Thoracic aorta (tissue), 2 donors: ENCODE results near the gene KDM5B. TPM values are rescaled to one million over a fixed set of nuclear protein-coding genes. Genes with fewer than 3 reads are reported as not detected.

Source experiments
- ATAC-seq: fragments of 150-250 bp; one replicate; pipeline ENCODE4 v1.8.0; 2017; ENCODE audit warnings: low read depth; ENCODE audit not compliant: insufficient number of reproducible peaks, low FRiP score
- DNase-seq: peaks from one replicate; pipeline ENCODE4 v3.0.0-alpha.2; 2020; ENCODE audit warnings: low spot score
- H3K27ac ChIP-seq, 2 donors: fragments of 200-600 bp; sonication (generic); 1 replicate in 1 of 2; 2 replicates in 1 of 2; pipeline ENCODE4 v1.5.1; 2016; ENCODE audit warnings: mild to moderate bottlenecking in 2 of 2, moderate library complexity in 2 of 2
- H3K27me3 ChIP-seq: fragments of 200-600 bp; sonication (generic); replicated peaks from 2 replicates; pipeline ENCODE4 v1.6.0; 2016; ENCODE audit warnings: mild to moderate bottlenecking; ENCODE audit not compliant: insufficient read depth
- H3K36me3 ChIP-seq: fragments of 200-600 bp; sonication (generic); one replicate; pipeline ENCODE4 v1.5.1; 2016
- H3K4me1 ChIP-seq, 2 donors: fragments of 200-600 bp; sonication (generic); 1 replicate in 1 of 2; 2 replicates in 1 of 2; pipeline versions ENCODE4 v1.5.1 to v1.6.0; 2016; ENCODE audit warnings: low read depth in 2 of 2, mild to moderate bottlenecking in 1 of 2; ENCODE audit not compliant: control insufficient read depth in 1 of 2
- H3K4me3 ChIP-seq: fragments of 200-600 bp; sonication (generic); 2 replicates; pipeline ENCODE4 v1.5.1; 2016; ENCODE audit warnings: mild to moderate bottlenecking
- H3K9me3 ChIP-seq: fragments of 200-600 bp; sonication (generic); 2 replicates; pipeline ENCODE4 v1.5.1; 2016
- total RNA-seq, 2 donors: library from RNA; depleted of rRNA; stranded (reverse); fragments of >200 nt; gene quantifications; one replicate each; pipeline versions ENCODE4 v1.1.0 to v1.2.3, GENCODE V29; 2016
- TF ChIP-seq, protein P1 (sequence below): fragments of 200-600 bp; sonication (generic); IDR thresholded peaks from one replicate; pipeline ENCODE4 v1.5.1; 2019; ENCODE audit warnings: antibody characterized with exemption

KDM5B gene
- total RNA-seq, 2 donors from 2014 or later = 32.0 to 42.0 TPM

DNA sequence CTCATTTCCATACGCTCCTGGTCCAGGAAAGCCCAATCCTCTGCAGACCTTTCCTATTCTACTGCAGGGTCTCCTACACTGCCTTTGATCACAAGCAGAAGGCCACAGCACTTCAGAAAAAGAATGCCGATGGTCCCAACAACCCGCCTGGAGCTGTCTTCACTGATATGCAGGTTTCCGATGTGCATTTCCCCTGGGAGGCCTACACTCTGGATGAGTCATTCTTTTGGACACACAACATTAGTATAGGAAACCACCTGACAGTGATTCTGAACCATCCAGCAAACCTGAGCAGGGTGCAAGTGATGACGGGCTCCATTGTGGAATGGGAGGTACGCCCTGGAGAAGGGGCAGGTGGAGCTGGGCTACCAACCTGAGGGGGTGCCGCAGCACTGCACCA lies 17.5 kb upstream of the KDM5B start:
- no peak overlapping the region for H3K4me3 ChIP-seq
- H3K36me3 ChIP-seq = no peaks in the 10 kb centered on the region
- no peak for DNase-seq
- no peaks in the 10 kb centered on the region for H3K27me3 ChIP-seq
- H3K4me1 ChIP-seq = no peaks in the 10 kb centered on the region
- no peaks in the 10 kb centered on the region for H3K9me3 ChIP-seq
- no peak overlapping the region for H3K27ac ChIP-seq
- TF ChIP-seq, protein P1, sequence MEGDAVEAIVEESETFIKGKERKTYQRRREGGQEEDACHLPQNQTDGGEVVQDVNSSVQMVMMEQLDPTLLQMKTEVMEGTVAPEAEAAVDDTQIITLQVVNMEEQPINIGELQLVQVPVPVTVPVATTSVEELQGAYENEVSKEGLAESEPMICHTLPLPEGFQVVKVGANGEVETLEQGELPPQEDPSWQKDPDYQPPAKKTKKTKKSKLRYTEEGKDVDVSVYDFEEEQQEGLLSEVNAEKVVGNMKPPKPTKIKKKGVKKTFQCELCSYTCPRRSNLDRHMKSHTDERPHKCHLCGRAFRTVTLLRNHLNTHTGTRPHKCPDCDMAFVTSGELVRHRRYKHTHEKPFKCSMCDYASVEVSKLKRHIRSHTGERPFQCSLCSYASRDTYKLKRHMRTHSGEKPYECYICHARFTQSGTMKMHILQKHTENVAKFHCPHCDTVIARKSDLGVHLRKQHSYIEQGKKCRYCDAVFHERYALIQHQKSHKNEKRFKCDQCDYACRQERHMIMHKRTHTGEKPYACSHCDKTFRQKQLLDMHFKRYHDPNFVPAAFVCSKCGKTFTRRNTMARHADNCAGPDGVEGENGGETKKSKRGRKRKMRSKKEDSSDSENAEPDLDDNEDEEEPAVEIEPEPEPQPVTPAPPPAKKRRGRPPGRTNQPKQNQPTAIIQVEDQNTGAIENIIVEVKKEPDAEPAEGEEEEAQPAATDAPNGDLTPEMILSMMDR = no peak
- ATAC-seq = no peak

DNA sequence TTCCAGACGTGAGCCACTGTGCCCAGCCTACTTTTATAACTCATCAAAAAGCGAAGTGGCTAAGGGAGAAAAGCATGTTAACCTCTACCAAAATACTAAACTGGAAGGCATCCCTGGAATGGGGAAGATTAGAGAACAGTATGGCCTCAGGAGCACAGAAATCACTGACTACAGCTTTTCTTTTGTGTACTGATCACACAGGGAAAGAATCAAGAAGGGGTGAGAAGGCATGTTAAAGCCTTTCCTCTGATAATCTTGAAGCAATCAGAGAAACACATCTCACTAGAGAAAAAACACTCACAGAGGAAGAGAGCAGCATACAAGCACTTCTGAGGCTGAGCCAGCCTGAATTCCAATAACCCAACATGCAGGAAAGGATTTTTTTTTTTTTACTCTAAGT lies 13.2 kb upstream of the KDM5B start:
- ATAC-seq (no peak), DNase-seq (no peak)
- H3K36me3 ChIP-seq = no peaks in the 10 kb centered on the region
- no peak overlapping the region for H3K4me3 ChIP-seq
- no peaks in the 10 kb centered on the region for H3K9me3 ChIP-seq
- TF ChIP-seq, protein P1 = no peak
- H3K27ac ChIP-seq = no peak overlapping the region
- H3K27me3 ChIP-seq = no peaks in the 10 kb centered on the region
- H3K4me1 ChIP-seq = no peaks in the 10 kb centered on the region

GRCh38 chr1:202818819-202819218 lies 10.6 kb upstream of the KDM5B start:
- no peak for ATAC-seq

GRCh38 chr1:202815120-202815519 lies 6.9 kb upstream of the KDM5B start:
- Histone ChIP-seq H3K36me3 (no peaks in the 10 kb centered on the region), H3K4me3 (no peak overlapping the region), H3K4me1 (peaks cover 5 to 13% of the 10 kb centered on the region in 2 donors), H3K27me3 (no peaks in the 10 kb centered on the region), H3K9me3 (no peaks in the 10 kb centered on the region), H3K27ac (no peak overlapping the region)
- TF ChIP-seq, protein P1 = no peak
- DNase-seq (no peak), ATAC-seq (no peak)

More at GRCh38 chr1:202818819-202819218, 10.6 kb upstream of the KDM5B start:
- Histone ChIP-seq H3K36me3 (no peaks in the 10 kb centered on the region), H3K27ac (no peak overlapping the region), H3K4me3 (no peak overlapping the region), H3K4me1 (no peaks in the 10 kb centered on the region), H3K9me3 (no peaks in the 10 kb centered on the region), H3K27me3 (no peaks in the 10 kb centered on the region)
- DNase-seq = no peak
- TF ChIP-seq, protein P1 = no peak

DNA sequence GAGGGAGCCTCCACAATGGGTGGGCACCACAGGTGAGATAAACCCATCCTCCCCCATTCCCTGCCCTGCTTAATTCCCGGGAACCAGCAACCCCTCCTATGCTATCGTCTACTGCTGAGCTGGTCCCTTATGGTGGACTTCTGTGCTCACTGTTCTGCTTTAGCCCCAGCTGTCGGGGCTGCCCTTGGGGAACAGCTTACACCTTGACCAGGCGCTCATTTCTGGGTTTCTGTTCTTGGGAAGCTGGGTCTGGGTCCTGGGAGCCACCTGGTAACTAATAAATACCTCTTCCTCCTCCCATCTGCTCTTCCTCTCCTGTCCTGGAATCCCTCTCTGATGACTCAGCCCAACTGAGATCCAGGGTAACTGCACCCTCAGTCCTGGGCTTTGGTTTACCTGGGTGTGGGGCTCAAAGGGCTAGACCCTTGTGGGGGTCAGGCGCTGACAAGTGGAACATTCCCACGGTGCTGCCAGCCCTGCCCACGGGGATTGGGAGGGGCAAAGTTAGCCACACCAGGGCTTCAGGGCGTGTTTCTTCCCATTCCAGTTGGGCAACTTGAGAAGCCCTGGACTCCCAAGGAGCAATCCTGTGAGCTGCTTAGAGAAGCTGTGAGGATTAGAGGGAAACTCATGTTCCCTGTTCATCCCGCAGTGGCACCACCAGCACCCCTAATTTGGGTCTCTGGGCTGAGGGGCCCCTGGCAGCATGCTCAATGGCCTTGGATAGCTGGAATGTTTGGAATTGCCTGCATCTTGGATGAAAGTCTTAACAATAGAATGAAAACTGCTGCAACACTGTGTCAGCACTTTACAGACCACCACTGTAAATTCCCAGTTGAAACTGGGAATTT lies 4.2 kb upstream of the KDM5B start:
- H3K4me1 ChIP-seq = peaks cover 5 to 22% of the 10 kb centered on the region in 2 donors
- TF ChIP-seq, protein P1 = no peak
- H3K36me3 ChIP-seq = no peaks in the 10 kb centered on the region
- DNase-seq = no peak
- H3K9me3 ChIP-seq = no peaks in the 10 kb centered on the region
- no peak overlapping the region for H3K4me3 ChIP-seq
- ATAC-seq = no peak
- no peaks in the 10 kb centered on the region for H3K27me3 ChIP-seq
- H3K27ac ChIP-seq = no peak overlapping the region
